ENCODE data around the gene LAGE3. TPM values are rescaled to one million over a fixed set of nuclear protein-coding genes. Genes with fewer than 3 reads are reported as not detected.

Gene LAGE3
- total RNA-seq, 1 donor from 2014 or later = 27.7 TPM

DNA sequence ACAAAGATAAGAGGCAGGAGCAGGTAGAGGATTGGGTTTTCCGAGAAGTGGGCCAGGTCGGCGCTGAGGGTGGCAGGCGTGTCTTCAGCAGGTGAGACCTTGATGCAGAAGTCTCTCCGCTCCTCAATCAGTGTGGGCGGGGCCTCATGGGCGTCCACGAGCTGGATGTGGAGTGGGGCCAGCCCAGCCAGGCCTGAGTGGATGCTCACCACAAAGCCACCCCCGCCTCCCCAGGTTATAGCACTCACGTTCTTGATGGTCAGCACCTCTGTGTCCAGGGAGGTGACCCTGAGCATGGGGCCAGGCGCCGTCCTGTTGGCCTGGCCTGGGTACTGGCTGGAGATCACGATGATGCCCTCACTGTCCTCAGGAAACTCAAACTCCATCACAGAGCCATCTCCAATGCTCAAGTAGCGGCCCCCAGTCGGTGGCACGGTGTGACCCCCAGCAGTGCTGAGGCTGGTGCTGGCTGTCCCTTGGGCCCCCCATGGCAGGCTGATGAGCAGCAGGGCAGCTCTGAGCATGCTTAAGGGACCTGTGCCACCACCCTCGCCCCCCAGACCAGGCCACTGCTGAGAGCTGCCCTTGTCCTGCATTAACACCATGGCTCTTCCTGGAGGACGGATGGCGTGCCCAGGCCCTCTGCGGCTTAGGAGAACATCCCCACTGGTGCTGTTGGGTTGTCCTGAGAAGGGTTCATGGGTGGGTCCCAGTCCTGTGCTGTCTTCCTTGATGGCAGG lies 9.4 kb upstream of the LAGE3 start:
- Histone ChIP-seq H3K4me3 (no peak overlapping the region), H3K36me3 (peaks cover 0 to 4% of the 10 kb centered on the region in 2 donors), H3K9me3 (no peaks in the 10 kb centered on the region), H3K27ac (no peak overlapping the region), H3K27me3 (no peaks in the 10 kb centered on the region), H3K4me1 (peaks cover 29% of the 10 kb centered on the region)
- intact Hi-C loops (cut with DNase I) = no loop called here
- TF ChIP-seq, protein P1, sequence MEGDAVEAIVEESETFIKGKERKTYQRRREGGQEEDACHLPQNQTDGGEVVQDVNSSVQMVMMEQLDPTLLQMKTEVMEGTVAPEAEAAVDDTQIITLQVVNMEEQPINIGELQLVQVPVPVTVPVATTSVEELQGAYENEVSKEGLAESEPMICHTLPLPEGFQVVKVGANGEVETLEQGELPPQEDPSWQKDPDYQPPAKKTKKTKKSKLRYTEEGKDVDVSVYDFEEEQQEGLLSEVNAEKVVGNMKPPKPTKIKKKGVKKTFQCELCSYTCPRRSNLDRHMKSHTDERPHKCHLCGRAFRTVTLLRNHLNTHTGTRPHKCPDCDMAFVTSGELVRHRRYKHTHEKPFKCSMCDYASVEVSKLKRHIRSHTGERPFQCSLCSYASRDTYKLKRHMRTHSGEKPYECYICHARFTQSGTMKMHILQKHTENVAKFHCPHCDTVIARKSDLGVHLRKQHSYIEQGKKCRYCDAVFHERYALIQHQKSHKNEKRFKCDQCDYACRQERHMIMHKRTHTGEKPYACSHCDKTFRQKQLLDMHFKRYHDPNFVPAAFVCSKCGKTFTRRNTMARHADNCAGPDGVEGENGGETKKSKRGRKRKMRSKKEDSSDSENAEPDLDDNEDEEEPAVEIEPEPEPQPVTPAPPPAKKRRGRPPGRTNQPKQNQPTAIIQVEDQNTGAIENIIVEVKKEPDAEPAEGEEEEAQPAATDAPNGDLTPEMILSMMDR (IDR thresholded peaks at IDR 0.05) = no peak
- no peak for TF ChIP-seq POLR2A (IDR thresholded peaks at IDR 0.05)
- no peak for TF ChIP-seq POLR2AphosphoS5 (IDR thresholded peaks at IDR 0.05; ENCODE audit: insufficient read depth in 1 of 2, low read depth in 1 of 2)
- no peak for DNase-seq (ENCODE audit: extremely low spot score in 2 of 2)

DNA sequence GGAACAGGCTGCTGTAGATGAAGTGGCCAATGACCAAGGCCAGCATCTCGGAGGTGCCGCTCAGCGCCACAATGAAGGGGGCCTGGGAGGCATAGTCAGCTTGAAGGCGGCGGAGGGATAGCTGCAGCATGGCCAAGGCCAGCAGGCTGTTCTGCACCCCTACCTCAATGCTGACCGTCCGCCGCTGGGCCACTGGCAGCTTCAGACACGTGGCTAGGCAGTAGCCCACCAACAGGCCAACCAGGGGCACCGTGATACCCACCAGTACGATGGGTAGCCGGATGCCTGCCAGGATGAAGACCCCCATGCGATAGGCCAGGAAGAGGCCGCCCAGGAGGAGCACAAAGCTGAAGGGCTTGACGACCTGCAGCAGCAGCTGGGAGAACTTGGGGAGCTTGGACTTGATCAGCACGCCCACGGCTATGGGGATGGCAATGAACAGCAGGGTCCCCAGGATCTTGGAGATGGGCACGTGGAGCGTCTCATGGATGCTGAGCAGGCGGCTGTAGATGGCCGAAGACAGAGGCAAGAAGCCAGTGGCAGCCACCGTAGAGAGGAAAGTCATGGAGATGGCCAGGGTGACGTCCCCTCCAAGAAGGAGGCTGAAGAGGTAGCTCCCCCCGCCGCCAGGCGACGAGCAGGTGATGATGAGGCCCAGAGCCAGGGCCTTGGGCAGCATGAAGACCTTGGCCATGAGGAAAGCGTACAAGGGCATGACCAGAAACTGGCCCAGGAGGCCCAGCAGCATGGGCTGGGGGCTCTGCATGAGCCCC lies 8.6 kb upstream of the LAGE3 start:
- peaks cover 0 to 4% of the 10 kb centered on the region in 2 donors for H3K36me3 ChIP-seq
- H3K27me3 ChIP-seq = no peaks in the 10 kb centered on the region
- intact Hi-C loops (cut with DNase I) = no loop called here
- H3K4me3 ChIP-seq = no peak overlapping the region
- DNase-seq (ENCODE audit: extremely low spot score in 2 of 2) = no peak
- no peak for TF ChIP-seq POLR2AphosphoS5 (IDR thresholded peaks at IDR 0.05; ENCODE audit: insufficient read depth in 1 of 2, low read depth in 1 of 2)
- TF ChIP-seq, protein P1 (IDR thresholded peaks at IDR 0.05) = no peak
- no peak for TF ChIP-seq POLR2A (IDR thresholded peaks at IDR 0.05)
- no peaks in the 10 kb centered on the region for H3K9me3 ChIP-seq
- H3K27ac ChIP-seq = peak overlapping the region; percentile 81
- peaks cover 29% of the 10 kb centered on the region for H3K4me1 ChIP-seq

DNA sequence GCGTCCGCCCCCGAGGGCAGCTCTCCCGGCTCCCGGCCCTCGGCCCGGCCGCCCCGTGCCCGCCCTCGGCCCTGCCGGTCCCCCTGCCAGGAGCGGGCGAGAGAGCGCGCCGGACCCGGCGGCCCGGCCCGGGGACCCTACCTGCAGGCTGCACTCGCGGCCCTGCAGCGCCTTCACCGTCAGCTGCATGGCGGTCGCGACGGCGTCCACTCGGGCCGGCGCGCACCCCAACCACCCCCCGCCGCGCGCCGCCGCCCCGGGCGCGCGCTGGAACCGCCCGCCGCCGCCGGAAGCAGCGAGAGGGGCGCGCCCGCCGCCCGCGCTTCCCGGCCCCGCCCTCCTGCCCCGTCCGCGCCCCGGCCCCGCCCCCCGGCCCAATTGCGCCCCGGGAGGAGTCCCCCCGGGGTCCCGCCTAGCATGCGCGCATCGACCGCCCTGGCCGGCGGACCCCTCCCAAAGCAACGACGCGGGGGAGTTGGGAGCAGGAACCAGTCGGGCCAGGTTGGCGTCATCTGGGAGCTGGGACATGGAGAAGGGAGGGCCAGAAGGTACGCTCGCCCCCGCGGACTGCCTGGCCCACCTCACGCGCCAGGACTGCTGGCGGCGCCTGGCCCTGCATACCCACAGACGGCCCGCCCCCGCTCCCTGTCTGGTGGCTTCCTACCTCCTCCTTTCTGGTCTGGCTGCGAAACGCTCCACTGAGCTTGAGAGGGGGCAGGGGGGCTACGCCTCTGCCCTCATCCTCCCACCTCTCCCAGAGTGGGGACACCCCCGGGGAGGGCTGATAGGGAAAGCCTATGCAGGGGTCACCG lies 7.5 kb upstream of the LAGE3 start, which contains the start of gene UBL4A:
UBL4A (minus strand) TSS at position 220 of the 812 bp plus-strand sequence; CDS start at position 189, 31 bp downstream.
- H3K4me1 ChIP-seq = peaks cover 29% of the 10 kb centered on the region
- peak within 1 kb of the TSS; percentile 52 to 67 for H3K4me3 ChIP-seq
- H3K36me3 ChIP-seq = peaks cover 0 to 4% of the 10 kb centered on the region in 2 donors
- intact Hi-C loops (cut with DNase I) = no loop called here
- H3K27ac ChIP-seq = peak within 1 kb of the TSS; percentile 85
- DNase-seq (ENCODE audit: extremely low spot score in 2 of 2) = no peak
- TF ChIP-seq POLR2AphosphoS5 (IDR thresholded peaks at IDR 0.05; ENCODE audit: insufficient read depth in 1 of 2, low read depth in 1 of 2) (peak in 1 of 2 donors; percentile 51), POLR2A (IDR thresholded peaks at IDR 0.05) (peak in 1 of 2 donors; percentile 20)
- TF ChIP-seq, protein P1 (IDR thresholded peaks at IDR 0.05) = no peak
- H3K9me3 ChIP-seq = no peaks in the 10 kb centered on the region
- no peaks in the 10 kb centered on the region for H3K27me3 ChIP-seq

DNA sequence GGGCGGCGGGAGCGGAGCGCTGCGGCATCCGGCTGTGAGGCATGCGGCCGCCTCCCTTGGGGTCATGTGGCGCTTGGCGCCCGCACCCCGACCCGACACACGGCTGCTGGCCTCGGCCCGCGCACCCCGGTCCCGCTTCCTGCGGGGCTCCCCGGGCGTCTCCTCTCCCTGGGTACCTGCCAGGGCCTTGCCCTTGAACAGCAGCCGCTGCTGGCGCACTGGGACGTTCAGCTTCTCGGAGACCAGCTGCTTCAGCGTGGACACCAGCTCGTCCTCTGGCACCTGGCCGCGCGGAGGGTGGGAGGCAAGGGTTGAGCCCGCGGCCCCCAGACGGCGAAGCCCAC lies 6.9 kb upstream of the LAGE3 start:
- Histone ChIP-seq H3K4me1 (peaks cover 29% of the 10 kb centered on the region), H3K27me3 (no peaks in the 10 kb centered on the region), H3K27ac (peak overlapping the region; percentile 85), H3K4me3 (peak overlapping the region; percentile 52 to 67), H3K9me3 (no peaks in the 10 kb centered on the region), H3K36me3 (peaks cover 0 to 4% of the 10 kb centered on the region in 2 donors)
- no peak for TF ChIP-seq POLR2A (IDR thresholded peaks at IDR 0.05)
- TF ChIP-seq, protein P1 (IDR thresholded peaks at IDR 0.05) = no peak
- TF ChIP-seq POLR2AphosphoS5 (IDR thresholded peaks at IDR 0.05; ENCODE audit: insufficient read depth in 1 of 2, low read depth in 1 of 2) = no peak
- no peak for DNase-seq (ENCODE audit: extremely low spot score in 2 of 2)
- intact Hi-C loops (cut with DNase I) = no loop called here
